ENCODE results near the gene CCDC13. TPM values are rescaled to one million over a fixed set of nuclear protein-coding genes. Genes with fewer than 3 reads are reported as not detected.

Gene CCDC13
- total and polyA plus RNA-seq, 2 of the 13 experiments (the other 11 are each of a cell fraction or from before 2014, with no cell fraction given) = 0.22 to 0.51 TPM

DNA sequence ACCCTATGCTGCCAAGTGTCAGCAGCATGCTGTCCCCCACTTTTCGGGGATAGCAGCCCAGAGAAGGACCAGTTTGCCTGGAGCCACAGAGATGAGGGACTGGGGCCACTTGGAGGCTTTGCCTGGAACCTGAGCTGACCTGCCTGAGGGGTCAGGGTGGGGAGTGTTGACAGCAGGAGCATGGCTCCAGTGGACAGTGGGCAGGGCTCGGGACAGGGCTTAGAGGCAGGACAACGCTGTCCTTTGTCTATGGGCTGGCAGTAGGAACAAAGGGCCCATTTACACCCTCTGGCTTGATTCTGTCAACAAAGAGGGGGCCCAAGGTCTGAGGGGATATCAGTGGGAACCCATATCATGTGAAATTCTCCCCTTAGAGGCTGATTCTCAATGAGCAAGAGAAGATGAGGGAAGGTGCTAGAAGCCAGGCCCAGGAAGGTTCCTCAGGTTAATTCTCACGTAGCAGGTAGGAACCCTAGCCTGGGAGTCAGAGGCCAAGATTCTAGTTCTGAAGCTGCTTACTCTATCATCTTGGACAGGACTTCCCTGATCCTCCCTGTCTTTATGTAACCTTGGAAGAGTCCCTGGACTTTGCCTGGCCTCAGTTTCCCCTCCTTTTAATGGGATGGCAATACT lies 40.7 kb downstream of the CCDC13 start (continued):
- TF ChIP-seq, protein P1, sequence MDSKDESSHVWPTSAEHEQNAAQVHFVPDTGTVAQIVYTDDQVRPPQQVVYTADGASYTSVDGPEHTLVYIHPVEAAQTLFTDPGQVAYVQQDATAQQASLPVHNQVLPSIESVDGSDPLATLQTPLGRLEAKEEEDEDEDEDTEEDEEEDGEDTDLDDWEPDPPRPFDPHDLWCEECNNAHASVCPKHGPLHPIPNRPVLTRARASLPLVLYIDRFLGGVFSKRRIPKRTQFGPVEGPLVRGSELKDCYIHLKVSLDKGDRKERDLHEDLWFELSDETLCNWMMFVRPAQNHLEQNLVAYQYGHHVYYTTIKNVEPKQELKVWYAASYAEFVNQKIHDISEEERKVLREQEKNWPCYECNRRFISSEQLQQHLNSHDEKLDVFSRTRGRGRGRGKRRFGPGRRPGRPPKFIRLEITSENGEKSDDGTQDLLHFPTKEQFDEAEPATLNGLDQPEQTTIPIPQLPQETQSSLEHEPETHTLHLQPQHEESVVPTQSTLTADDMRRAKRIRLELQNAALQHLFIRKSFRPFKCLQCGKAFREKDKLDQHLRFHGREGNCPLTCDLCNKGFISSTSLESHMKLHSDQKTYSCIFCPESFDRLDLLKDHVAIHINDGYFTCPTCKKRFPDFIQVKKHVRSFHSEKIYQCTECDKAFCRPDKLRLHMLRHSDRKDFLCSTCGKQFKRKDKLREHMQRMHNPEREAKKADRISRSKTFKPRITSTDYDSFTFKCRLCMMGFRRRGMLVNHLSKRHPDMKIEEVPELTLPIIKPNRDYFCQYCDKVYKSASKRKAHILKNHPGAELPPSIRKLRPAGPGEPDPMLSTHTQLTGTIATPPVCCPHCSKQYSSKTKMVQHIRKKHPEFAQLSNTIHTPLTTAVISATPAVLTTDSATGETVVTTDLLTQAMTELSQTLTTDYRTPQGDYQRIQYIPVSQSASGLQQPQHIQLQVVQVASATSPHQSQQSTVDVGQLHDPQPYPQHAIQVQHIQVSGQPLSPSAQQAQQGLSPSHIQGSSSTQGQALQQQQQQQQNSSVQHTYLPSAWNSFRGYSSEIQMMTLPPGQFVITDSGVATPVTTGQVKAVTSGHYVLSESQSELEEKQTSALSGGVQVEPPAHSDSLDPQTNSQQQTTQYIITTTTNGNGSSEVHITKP (CRISPR knock-in tag; IDR thresholded peaks at IDR 0.05; ENCODE audit: low read depth) = no peak
- TF ChIP-seq GFI1 (CRISPR knock-in tag; IDR thresholded peaks at IDR 0.05; ENCODE audit: borderline replicate concordance) (no peak), AGO1 (IDR thresholded peaks at IDR 0.05; ENCODE audit: low read depth, low read length, poor library complexity, severe bottlenecking) (no peak), ZZZ3 (CRISPR knock-in tag; IDR thresholded peaks at IDR 0.05; ENCODE audit: borderline replicate concordance) (no peak), ZNF747 (CRISPR knock-in tag; IDR thresholded peaks at IDR 0.05; ENCODE audit: borderline replicate concordance) (peak; percentile 78), ARNTL (CRISPR knock-in tag; IDR thresholded peaks at IDR 0.05) (peak; percentile 49; the same call in 1 of the 2 replicates), ZNF382 (CRISPR knock-in tag; IDR thresholded peaks at IDR 0.05; ENCODE audit: borderline replicate concordance) (no peak), KDM5A (IDR thresholded peaks at IDR 0.05; ENCODE audit: borderline replicate concordance, low read length) (no peak), SAP130 (CRISPR knock-in tag; IDR thresholded peaks at IDR 0.05; ENCODE audit: low read depth) (peak; percentile 90), GATAD2A (CRISPR knock-in tag; IDR thresholded peaks at IDR 0.05) (peak; percentile 83), RBM39 (IDR thresholded peaks at IDR 0.05; ENCODE audit: low read depth, low read length, poor library complexity, severe bottlenecking) (peak; percentile 32), CENPX (CRISPR knock-in tag; IDR thresholded peaks at IDR 0.05) (no peak), TBX3 (IDR thresholded peaks at IDR 0.05; ENCODE audit: borderline replicate concordance) (peak; percentile 61; the same call in 1 of the 2 replicates)
- TF ChIP-seq, protein P2, sequence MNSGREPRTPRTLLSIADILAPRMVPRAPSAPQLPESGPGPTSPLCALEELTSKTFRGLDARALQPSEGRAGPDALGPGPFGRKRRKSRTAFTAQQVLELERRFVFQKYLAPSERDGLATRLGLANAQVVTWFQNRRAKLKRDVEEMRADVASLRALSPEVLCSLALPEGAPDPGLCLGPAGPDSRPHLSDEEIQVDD (CRISPR knock-in tag; IDR thresholded peaks at IDR 0.05; ENCODE audit: borderline replicate concordance) = no peak
- TF ChIP-seq, protein P3, sequence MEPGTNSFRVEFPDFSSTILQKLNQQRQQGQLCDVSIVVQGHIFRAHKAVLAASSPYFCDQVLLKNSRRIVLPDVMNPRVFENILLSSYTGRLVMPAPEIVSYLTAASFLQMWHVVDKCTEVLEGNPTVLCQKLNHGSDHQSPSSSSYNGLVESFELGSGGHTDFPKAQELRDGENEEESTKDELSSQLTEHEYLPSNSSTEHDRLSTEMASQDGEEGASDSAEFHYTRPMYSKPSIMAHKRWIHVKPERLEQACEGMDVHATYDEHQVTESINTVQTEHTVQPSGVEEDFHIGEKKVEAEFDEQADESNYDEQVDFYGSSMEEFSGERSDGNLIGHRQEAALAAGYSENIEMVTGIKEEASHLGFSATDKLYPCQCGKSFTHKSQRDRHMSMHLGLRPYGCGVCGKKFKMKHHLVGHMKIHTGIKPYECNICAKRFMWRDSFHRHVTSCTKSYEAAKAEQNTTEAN (CRISPR knock-in tag; conservative IDR thresholded peaks at IDR 0.05) = 0 out of 2 replicates have a peak, but pooled peaks have one; percentile 21
- TF ChIP-seq, protein P4, sequence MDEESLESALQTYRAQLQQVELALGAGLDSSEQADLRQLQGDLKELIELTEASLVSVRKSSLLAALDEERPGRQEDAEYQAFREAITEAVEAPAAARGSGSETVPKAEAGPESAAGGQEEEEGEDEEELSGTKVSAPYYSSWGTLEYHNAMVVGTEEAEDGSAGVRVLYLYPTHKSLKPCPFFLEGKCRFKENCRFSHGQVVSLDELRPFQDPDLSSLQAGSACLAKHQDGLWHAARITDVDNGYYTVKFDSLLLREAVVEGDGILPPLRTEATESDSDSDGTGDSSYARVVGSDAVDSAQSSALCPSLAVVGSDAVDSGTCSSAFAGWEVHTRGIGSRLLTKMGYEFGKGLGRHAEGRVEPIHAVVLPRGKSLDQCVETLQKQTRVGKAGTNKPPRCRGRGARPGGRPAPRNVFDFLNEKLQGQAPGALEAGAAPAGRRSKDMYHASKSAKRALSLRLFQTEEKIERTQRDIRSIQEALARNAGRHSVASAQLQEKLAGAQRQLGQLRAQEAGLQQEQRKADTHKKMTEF (CRISPR knock-in tag; IDR thresholded peaks at IDR 0.05) = peak; percentile 58
- TF ChIP-seq, protein P5, sequence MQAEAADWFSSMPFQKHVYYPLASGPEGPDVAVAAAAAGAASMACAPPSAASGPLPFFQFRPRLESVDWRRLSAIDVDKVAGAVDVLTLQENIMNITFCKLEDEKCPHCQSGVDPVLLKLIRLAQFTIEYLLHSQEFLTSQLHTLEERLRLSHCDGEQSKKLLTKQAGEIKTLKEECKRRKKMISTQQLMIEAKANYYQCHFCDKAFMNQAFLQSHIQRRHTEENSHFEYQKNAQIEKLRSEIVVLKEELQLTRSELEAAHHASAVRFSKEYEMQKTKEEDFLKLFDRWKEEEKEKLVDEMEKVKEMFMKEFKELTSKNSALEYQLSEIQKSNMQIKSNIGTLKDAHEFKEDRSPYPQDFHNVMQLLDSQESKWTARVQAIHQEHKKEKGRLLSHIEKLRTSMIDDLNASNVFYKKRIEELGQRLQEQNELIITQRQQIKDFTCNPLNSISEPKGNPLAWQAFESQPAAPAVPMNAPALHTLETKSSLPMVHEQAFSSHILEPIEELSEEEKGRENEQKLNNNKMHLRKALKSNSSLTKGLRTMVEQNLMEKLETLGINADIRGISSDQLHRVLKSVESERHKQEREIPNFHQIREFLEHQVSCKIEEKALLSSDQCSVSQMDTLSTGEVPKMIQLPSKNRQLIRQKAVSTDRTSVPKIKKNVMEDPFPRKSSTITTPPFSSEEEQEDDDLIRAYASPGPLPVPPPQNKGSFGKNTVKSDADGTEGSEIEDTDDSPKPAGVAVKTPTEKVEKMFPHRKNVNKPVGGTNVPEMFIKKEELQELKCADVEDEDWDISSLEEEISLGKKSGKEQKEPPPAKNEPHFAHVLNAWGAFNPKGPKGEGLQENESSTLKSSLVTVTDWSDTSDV (CRISPR knock-in tag; IDR thresholded peaks at IDR 0.05) = no peak

Measured in HepG2 (cell line).